ENCODE results near the gene PATL1.

Gene PATL1

DNA sequence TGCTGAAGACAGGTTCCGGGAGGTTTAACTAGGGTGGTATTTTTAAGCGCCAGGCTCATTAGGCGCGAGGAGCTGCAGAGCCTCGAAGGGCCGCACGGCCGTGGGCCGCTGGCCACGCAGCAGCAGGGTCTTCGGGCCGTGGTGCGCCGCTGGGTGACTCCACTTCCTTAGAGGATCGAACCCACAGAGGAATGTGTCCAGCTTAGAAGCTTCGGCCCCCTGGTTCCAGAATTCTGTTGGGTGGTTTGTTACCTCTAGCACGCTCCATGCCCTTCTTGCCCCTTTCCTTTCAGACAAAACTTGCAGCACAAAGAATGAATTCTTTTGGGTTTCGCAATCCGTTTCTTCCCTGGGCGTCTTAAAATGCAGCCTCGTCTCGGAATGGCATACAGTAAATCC lies 773 bp upstream of the PATL1 start:
- peak overlapping the region; percentile 76 for H3K27ac ChIP-seq (ENCODE audit: low read length)
- H3K9ac ChIP-seq (ENCODE audit: low read depth, low read length) = peak overlapping the region; percentile 88
- peaks cover 6% of the 10 kb centered on the region; the same call in 1 of the 2 replicates for H3K4me1 ChIP-seq (ENCODE audit: insufficient read depth, low read length)
- H3K27me3 ChIP-seq (ENCODE audit: insufficient read depth, low read length) = no peaks in the 10 kb centered on the region
- no peaks in the 10 kb centered on the region for H3K9me3 ChIP-seq (ENCODE audit: insufficient read depth, low read depth, low read length)
- peaks cover 25% of the 10 kb centered on the region for H3K36me3 ChIP-seq (ENCODE audit: insufficient read depth, low read depth, low read length)
- H3K4me3 ChIP-seq (ENCODE audit: low read length) = peak overlapping the region; percentile 80

DNA sequence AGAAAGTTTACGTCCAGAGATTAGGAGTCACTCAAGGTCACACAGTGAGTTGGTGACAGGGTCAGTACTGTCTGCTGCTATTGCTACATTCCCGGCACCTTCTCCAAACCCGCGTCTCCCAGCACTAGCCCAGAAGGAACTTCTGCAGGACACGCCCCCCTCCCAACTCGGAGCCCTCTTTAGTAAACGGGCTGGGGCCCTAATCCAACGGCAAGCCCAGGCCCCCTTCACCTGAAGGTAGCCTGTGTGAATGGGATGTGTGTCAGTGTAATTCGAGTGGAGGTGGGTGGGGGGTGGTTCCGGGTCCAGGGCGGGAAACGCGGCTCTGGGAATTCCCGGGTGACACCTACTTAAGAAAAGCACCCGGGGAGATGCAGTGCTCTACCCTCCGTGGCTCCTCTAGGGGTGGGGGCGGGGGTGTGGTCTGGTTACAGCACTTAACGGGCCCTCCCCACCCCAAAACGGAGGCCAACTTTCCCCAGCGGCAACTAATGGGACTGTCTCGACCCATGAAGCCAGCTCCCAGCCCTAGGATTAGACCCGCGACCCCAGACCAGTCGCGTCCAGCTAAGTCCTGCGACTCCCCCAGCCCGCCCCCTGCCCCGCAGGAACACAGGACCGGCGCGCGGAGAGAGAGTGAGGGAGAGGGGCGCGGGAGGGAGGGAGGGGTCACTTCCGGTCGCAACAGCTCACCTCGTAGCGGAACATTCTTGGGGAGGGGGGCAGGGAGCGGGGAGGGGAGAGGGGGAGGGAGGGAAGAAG lies 468 bp downstream of the PATL1 start:
- Histone ChIP-seq H3K4me1 (ENCODE audit: insufficient read depth, low read length) (peaks cover 6% of the 10 kb centered on the region; the same call in 1 of the 2 replicates), H3K9ac (ENCODE audit: low read depth, low read length) (peak overlapping the region; percentile 88), H3K36me3 (ENCODE audit: insufficient read depth, low read depth, low read length) (peaks cover 37% of the 10 kb centered on the region), H3K27me3 (ENCODE audit: insufficient read depth, low read length) (no peaks in the 10 kb centered on the region), H3K27ac (ENCODE audit: low read length) (peak overlapping the region; percentile 81), H3K9me3 (ENCODE audit: insufficient read depth, low read depth, low read length) (no peaks in the 10 kb centered on the region), H3K4me3 (ENCODE audit: low read length) (peak overlapping the region; percentile 80)

DNA sequence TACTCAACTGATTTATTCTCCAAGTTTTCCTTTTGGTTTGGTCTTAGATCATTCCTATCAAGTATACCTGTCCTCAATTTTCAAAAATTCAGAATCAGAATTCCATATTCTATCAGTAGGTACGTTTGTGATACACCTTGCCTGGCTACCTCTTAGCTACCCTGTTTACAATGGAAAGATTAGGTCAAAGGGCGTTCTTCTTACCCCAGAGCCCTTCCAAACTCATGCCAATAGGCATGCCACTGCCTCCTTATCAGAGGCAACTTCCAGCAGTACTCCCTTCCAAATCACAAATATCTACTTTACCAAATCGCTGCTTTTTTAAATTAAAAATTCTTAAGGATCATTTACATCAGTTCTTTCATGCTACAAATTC lies 1.0 kb downstream of the PATL1 start:
- no peaks in the 10 kb centered on the region for H3K9me3 ChIP-seq (ENCODE audit: insufficient read depth, low read depth, low read length)
- peaks cover 43% of the 10 kb centered on the region for H3K36me3 ChIP-seq (ENCODE audit: insufficient read depth, low read depth, low read length)
- H3K4me1 ChIP-seq (ENCODE audit: insufficient read depth, low read length) = peaks cover 6% of the 10 kb centered on the region; the same call in 1 of the 2 replicates
- peak overlapping the region; percentile 80 for H3K4me3 ChIP-seq (ENCODE audit: low read length)
- H3K9ac ChIP-seq (ENCODE audit: low read depth, low read length) = peak overlapping the region; percentile 88; the same call in 1 of the 2 replicates
- no peak overlapping the region for H3K27ac ChIP-seq (ENCODE audit: low read length)
- no peaks in the 10 kb centered on the region for H3K27me3 ChIP-seq (ENCODE audit: insufficient read depth, low read length)

DNA sequence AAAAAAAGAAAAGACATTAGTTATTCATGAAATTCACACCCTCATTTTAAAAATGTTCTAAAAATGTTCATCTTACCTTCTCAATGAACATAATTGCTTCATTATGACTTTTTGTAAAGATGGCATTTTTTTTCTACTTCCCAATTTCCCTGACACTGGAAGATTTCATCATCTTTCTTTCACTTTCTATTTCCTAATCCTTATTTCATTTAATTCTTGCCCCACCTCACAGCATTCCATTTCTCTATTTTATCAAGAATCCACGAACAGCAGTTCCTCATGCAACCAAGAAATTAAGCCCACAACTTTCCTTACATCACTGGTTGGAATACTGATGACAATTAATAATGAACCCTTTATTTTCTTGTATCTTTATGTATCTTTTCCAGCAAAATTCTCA lies 1.9 kb downstream of the PATL1 start:
- Histone ChIP-seq H3K27ac (ENCODE audit: low read length) (no peak overlapping the region), H3K4me3 (ENCODE audit: low read length) (no peak overlapping the region), H3K9me3 (ENCODE audit: insufficient read depth, low read depth, low read length) (no peaks in the 10 kb centered on the region), H3K27me3 (ENCODE audit: insufficient read depth, low read length) (no peaks in the 10 kb centered on the region), H3K36me3 (ENCODE audit: insufficient read depth, low read depth, low read length) (peaks cover 51% of the 10 kb centered on the region), H3K9ac (ENCODE audit: low read depth, low read length) (no peak overlapping the region), H3K4me1 (ENCODE audit: insufficient read depth, low read length) (peaks cover 6% of the 10 kb centered on the region; the same call in 1 of the 2 replicates)

DNA sequence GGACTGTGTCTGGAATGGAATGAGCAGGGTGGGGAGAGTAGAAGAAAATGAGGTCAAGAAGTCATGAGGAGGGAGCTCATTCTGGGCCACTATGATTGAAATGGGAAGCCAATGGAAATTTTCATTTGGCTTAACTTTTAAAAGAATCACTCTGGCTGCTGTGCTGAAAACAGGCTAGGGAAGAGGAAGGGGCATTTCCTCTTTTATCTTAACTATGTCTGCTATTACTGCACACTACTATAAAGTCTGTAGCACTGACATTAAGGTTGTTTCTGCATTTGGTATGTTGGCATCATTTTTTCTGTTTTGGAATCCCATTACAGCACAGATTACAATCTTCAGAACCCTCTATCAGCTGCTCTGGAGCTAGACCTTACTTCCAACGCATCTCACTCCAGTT lies 8.2 kb downstream of the PATL1 start:
- Histone ChIP-seq H3K27me3 (ENCODE audit: insufficient read depth, low read length) (no peaks in the 10 kb centered on the region), H3K4me1 (ENCODE audit: insufficient read depth, low read length) (no peaks in the 10 kb centered on the region; the same call in 1 of the 2 replicates), H3K36me3 (ENCODE audit: insufficient read depth, low read depth, low read length) (peaks cover 97% of the 10 kb centered on the region), H3K27ac (ENCODE audit: low read length) (no peak overlapping the region), H3K4me3 (ENCODE audit: low read length) (no peak overlapping the region), H3K9ac (ENCODE audit: low read depth, low read length) (no peak overlapping the region), H3K9me3 (ENCODE audit: insufficient read depth, low read depth, low read length) (no peaks in the 10 kb centered on the region)

DNA sequence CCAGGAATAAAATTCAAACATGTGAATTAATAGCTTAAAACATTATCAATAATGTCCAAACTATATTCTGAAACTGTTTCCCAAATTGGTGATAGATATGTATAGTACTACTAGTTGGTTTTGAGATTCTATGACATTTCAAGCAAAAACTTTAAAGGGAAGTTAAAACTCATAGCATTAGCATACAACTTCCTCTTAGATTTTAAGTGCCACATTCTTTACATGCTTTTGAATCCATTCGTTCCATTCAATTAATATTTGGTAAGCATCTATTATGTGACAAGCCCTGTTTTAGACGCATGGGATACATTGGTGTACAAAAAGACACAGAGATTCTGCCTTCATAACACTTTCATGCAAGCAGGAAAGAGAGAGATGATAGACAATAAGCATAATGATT lies 8.9 kb downstream of the PATL1 start:
- Histone ChIP-seq H3K9me3 (ENCODE audit: insufficient read depth, low read depth, low read length) (no peaks in the 10 kb centered on the region), H3K27ac (ENCODE audit: low read length) (no peak overlapping the region), H3K27me3 (ENCODE audit: insufficient read depth, low read length) (no peaks in the 10 kb centered on the region), H3K4me1 (ENCODE audit: insufficient read depth, low read length) (no peaks in the 10 kb centered on the region; the same call in 1 of the 2 replicates), H3K36me3 (ENCODE audit: insufficient read depth, low read depth, low read length) (peaks cover 97% of the 10 kb centered on the region), H3K4me3 (ENCODE audit: low read length) (no peak overlapping the region), H3K9ac (ENCODE audit: low read depth, low read length) (no peak overlapping the region; the same call in 1 of the 2 replicates)

DNA sequence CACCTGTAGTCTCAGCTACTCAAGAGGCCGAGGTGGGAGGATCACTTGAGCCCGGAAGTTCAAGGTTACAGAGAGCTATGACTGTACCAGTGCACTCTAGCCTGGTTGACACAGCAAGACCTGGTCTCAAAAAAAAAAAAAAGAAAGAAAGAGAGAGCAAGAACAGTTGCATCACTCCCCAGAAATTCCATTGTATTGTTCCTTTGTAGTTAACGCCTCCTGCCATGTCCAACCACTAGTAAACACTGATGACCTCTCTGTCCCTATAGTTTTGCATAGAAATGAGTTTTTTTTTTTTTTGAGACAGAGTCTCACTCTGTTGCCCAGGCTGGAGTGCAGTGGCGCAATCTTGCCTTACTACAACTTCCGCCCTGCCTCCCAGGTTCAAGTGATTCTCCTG lies 10.8 kb downstream of the PATL1 start:
- no peaks in the 10 kb centered on the region for H3K27me3 ChIP-seq (ENCODE audit: insufficient read depth, low read length)
- no peak overlapping the region for H3K4me3 ChIP-seq (ENCODE audit: low read length)
- H3K4me1 ChIP-seq (ENCODE audit: insufficient read depth, low read length) = no peaks in the 10 kb centered on the region; the same call in 1 of the 2 replicates
- no peaks in the 10 kb centered on the region for H3K9me3 ChIP-seq (ENCODE audit: insufficient read depth, low read depth, low read length)
- H3K9ac ChIP-seq (ENCODE audit: low read depth, low read length) = no peak overlapping the region
- no peak overlapping the region for H3K27ac ChIP-seq (ENCODE audit: low read length)
- peaks cover 97% of the 10 kb centered on the region for H3K36me3 ChIP-seq (ENCODE audit: insufficient read depth, low read depth, low read length)

DNA sequence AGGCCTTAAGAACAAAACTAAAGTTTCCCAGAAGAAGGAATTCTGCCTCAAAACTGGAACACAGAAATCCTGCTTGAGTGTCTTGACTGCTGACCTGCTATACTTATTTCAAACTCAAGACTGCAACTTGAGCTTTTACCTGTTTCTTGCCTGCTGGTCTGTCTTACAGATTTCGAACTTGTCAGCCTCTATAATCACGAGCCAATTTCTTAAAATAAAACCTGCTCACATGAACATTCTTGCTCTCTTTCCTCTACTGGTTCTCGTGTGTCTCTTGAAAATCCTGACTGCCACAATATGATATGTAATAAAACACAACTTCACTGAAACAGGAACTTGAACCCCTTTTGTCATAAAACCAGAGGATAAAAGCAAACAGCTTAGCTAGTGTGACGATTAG lies 13.9 kb downstream of the PATL1 start:
- Histone ChIP-seq H3K9ac (ENCODE audit: low read depth, low read length) (no peak overlapping the region), H3K9me3 (ENCODE audit: insufficient read depth, low read depth, low read length) (no peaks in the 10 kb centered on the region), H3K27me3 (ENCODE audit: insufficient read depth, low read length) (no peaks in the 10 kb centered on the region), H3K4me1 (ENCODE audit: insufficient read depth, low read length) (no peaks in the 10 kb centered on the region), H3K4me3 (ENCODE audit: low read length) (no peak overlapping the region), H3K27ac (ENCODE audit: low read length) (no peak overlapping the region), H3K36me3 (ENCODE audit: insufficient read depth, low read depth, low read length) (peaks cover 99% of the 10 kb centered on the region)

DNA sequence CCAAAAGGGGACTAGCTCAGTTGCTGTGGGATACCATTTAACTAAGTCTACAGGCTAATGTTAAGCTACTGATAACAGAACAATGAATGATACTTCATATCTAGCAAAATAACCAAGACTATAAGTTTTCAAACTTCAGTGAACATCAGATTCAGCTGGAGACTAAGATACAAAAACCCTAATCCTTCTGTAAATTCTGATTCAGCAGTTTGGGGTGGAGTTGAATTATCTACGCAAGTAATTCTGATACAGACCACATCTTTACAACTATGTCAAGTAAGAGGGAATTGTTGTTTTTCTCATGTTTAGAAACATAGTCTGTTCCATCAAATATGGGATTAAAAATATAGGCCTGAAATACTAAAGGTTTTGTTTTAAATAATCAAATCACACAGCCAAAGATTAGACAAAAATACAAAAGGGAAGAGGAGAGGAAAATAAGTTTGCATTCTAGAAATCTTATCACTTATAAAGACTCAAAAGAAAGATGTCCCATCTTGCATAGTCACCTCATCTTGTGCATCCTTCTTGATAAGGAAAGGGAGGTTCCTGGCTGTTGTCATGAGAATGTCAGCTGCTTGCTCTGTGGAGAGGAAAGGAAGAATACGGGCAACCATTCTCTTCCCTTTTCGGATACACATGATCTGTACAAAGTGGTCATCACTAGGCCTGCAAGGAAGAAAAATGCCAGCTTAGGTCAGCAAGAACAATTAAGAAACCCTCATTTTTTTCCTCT lies 21.4 kb downstream of the PATL1 start:
- Histone ChIP-seq H3K4me3 (ENCODE audit: low read length) (no peak overlapping the region), H3K9ac (ENCODE audit: low read depth, low read length) (no peak overlapping the region), H3K27ac (ENCODE audit: low read length) (no peak overlapping the region), H3K27me3 (ENCODE audit: insufficient read depth, low read length) (no peaks in the 10 kb centered on the region), H3K36me3 (ENCODE audit: insufficient read depth, low read depth, low read length) (peaks cover 87% of the 10 kb centered on the region), H3K9me3 (ENCODE audit: insufficient read depth, low read depth, low read length) (no peaks in the 10 kb centered on the region), H3K4me1 (ENCODE audit: insufficient read depth, low read length) (no peaks in the 10 kb centered on the region)

DNA sequence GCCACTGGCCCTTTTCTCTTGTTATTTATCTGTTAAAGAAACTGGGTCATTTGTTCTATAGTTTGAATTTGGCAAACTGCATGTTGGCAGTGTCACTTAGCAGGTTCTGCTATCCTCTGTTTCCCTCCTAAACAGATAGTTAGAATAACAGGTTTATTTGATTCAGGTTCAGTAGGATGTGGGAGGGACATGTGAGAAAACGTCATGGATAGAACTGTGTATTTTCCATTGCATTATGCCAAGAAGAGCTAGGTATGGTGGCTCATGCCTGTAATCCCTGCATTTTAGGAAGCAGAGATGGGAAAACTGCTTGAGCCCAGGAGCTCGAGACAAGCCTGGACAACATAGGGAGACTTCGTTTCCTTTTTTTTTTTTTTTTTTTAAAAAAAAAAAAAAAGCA lies 24.3 kb downstream of the PATL1 start:
- Histone ChIP-seq H3K27ac (ENCODE audit: low read length) (no peak overlapping the region), H3K9ac (ENCODE audit: low read depth, low read length) (no peak overlapping the region), H3K9me3 (ENCODE audit: insufficient read depth, low read depth, low read length) (no peaks in the 10 kb centered on the region), H3K36me3 (ENCODE audit: insufficient read depth, low read depth, low read length) (peaks cover 82% of the 10 kb centered on the region), H3K4me1 (ENCODE audit: insufficient read depth, low read length) (no peaks in the 10 kb centered on the region), H3K27me3 (ENCODE audit: insufficient read depth, low read length) (no peaks in the 10 kb centered on the region), H3K4me3 (ENCODE audit: low read length) (no peak overlapping the region)

DNA sequence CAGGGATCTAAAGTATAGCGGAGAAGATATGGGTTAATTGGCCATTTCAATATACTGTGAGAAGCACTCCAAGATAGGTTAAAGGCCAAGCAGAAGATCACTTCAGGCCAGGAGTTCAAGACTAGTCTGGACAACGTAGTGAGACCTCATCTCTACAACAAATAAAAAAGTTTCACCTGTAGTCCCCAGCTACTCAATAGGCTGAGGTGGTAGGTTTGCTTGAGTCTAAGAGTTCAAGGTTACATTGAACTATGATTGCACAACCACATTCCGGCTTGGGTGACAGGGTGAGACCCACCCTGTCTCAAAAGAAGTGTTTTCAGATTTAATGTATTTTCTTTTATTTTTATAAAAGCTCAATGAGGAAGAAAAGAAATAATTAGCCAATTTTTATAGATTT lies 25.4 kb downstream of the PATL1 start:
- H3K9ac ChIP-seq (ENCODE audit: low read depth, low read length) = no peak overlapping the region
- no peak overlapping the region for H3K4me3 ChIP-seq (ENCODE audit: low read length)
- no peak overlapping the region for H3K27ac ChIP-seq (ENCODE audit: low read length)
- H3K36me3 ChIP-seq (ENCODE audit: insufficient read depth, low read depth, low read length) = peaks cover 82% of the 10 kb centered on the region
- no peaks in the 10 kb centered on the region for H3K9me3 ChIP-seq (ENCODE audit: insufficient read depth, low read depth, low read length)
- H3K27me3 ChIP-seq (ENCODE audit: insufficient read depth, low read length) = no peaks in the 10 kb centered on the region
- no peaks in the 10 kb centered on the region for H3K4me1 ChIP-seq (ENCODE audit: insufficient read depth, low read length)

DNA sequence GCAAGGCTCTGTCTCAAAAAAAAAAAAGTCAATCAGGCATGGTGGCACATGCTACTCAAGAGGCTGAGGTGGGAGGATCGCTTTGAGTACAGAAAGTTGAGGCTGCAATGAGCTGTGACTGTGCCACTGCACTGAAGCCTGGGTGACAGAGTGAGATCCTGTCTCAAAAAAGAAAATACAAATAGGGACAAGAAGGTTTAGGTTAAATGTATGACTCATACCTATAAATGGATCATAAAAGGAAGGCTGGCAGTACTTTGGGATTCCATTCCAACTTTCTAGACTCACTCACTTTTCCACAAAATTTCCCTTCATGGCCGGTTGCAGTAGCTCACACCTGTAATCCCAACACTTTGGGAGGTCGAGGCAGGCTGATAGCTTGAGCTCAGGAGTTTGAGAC lies 27.7 kb downstream of the PATL1 start:
- H3K9ac ChIP-seq (ENCODE audit: low read depth, low read length) = no peak overlapping the region
- no peak overlapping the region for H3K27ac ChIP-seq (ENCODE audit: low read length)
- no peaks in the 10 kb centered on the region for H3K9me3 ChIP-seq (ENCODE audit: insufficient read depth, low read depth, low read length)
- peaks cover 82% of the 10 kb centered on the region for H3K36me3 ChIP-seq (ENCODE audit: insufficient read depth, low read depth, low read length)
- H3K4me3 ChIP-seq (ENCODE audit: low read length) = no peak overlapping the region
- H3K4me1 ChIP-seq (ENCODE audit: insufficient read depth, low read length) = no peaks in the 10 kb centered on the region
- no peaks in the 10 kb centered on the region for H3K27me3 ChIP-seq (ENCODE audit: insufficient read depth, low read length)
